Mesenchymal stem cell (in vitro differentiated cells and primary cell): ENCODE measurements around the gene SLC35A3.

ENCODE experiments used
- DNase-seq: peaks from one replicate; pipeline ENCODE4 v3.0.0-alpha.2; 2013
- H2AFZ ChIP-seq: one replicate; pipeline ENCODE4 v1.6.1; 2013; ENCODE audit warnings: low read depth, mild to moderate bottlenecking, control low read depth, inconsistent platforms, low read length, moderate library complexity
- H2AK5ac ChIP-seq: 2 replicates; pipeline ENCODE4 v1.6.1; 2013; ENCODE audit warnings: low read length, moderate library complexity, mild to moderate bottlenecking, inconsistent platforms; ENCODE audit not compliant: severe bottlenecking
- H2BK120ac ChIP-seq: one replicate; pipeline ENCODE4 v1.6.1; 2013; ENCODE audit warnings: low read depth, mild to moderate bottlenecking, inconsistent platforms, low read length, moderate library complexity
- H2BK12ac ChIP-seq, 2 experiments: one replicate each; pipeline ENCODE4 v1.6.1; 2013; ENCODE audit warnings: inconsistent platforms in 2 of 2, low read length in 2 of 2, mild to moderate bottlenecking in 2 of 2, moderate library complexity in 2 of 2, control low read depth in 1 of 2
- H2BK15ac ChIP-seq: one replicate; pipeline ENCODE4 v1.6.1; 2013; ENCODE audit warnings: mild to moderate bottlenecking, low read depth, inconsistent platforms; ENCODE audit not compliant: poor library complexity, severe bottlenecking
- H2BK5ac ChIP-seq: 2 replicates; pipeline ENCODE4 v1.6.1; 2013; ENCODE audit warnings: low read depth, mild to moderate bottlenecking, low read length, control low read depth, inconsistent platforms; ENCODE audit not compliant: poor library complexity, severe bottlenecking
- H3K14ac ChIP-seq, 2 experiments: one replicate each; pipeline ENCODE4 v1.6.1; 2013; ENCODE audit warnings: inconsistent platforms in 2 of 2, low read length in 2 of 2, control low read depth in 1 of 2, mild to moderate bottlenecking in 1 of 2, moderate library complexity in 1 of 2
- H3K18ac ChIP-seq, 2 experiments: one replicate each; pipeline ENCODE4 v1.6.1; 2013; ENCODE audit warnings: inconsistent platforms in 2 of 2, low read length in 2 of 2, control low read depth in 1 of 2, low read depth in 1 of 2, mild to moderate bottlenecking in 1 of 2
- H3K23ac ChIP-seq, 2 experiments: one replicate each; pipeline ENCODE4 v1.6.1; 2013; ENCODE audit warnings: inconsistent platforms in 2 of 2, low read length in 2 of 2, mild to moderate bottlenecking in 2 of 2, moderate library complexity in 2 of 2, control low read depth in 1 of 2
- H3K27ac ChIP-seq: 2 replicates; pipeline ENCODE4 v1.5.1; 2013; ENCODE audit warnings: mild to moderate bottlenecking, moderate library complexity, low read length, control low read depth, inconsistent platforms; ENCODE audit not compliant: poor library complexity, severe bottlenecking
- H3K27me3 ChIP-seq, 2 experiments: 2 replicates each; pipeline versions ENCODE4 v1.6.1 to v1.7.0; 2013; ENCODE audit warnings: low read length in 2 of 2, mild to moderate bottlenecking in 2 of 2, moderate library complexity in 2 of 2, control low read depth in 1 of 2, inconsistent platforms in 1 of 2; ENCODE audit not compliant: control insufficient read depth in 1 of 2, insufficient read depth in 1 of 2
- H3K36me3 ChIP-seq, 2 experiments: 2 replicates each; pipeline versions ENCODE4 v1.6.1 to v1.7.0; 2013; ENCODE audit warnings: low read length in 2 of 2, control low read depth in 1 of 2, inconsistent platforms in 1 of 2, low read depth in 1 of 2, mild to moderate bottlenecking in 1 of 2; ENCODE audit not compliant: insufficient read depth in 2 of 2, control insufficient read depth in 1 of 2
- H3K4ac ChIP-seq, 2 experiments: one replicate each; pipeline ENCODE4 v1.6.1; 2013; ENCODE audit warnings: inconsistent platforms in 2 of 2, low read length in 2 of 2, mild to moderate bottlenecking in 2 of 2, moderate library complexity in 2 of 2, control low read depth in 1 of 2, low read depth in 1 of 2
- H3K4me1 ChIP-seq: 2 replicates; pipeline ENCODE4 v1.6.1; 2013; ENCODE audit warnings: low read depth, low read length, control low read depth; ENCODE audit not compliant: control insufficient read depth, insufficient read depth
- H3K4me2 ChIP-seq: 2 replicates; pipeline ENCODE4 v1.6.1; 2013; ENCODE audit warnings: low read length, mild to moderate bottlenecking, inconsistent platforms; ENCODE audit not compliant: poor library complexity, severe bottlenecking
- H3K4me3 ChIP-seq, 2 experiments: 2 replicates each; pipeline versions ENCODE4 v1.5.1 to v1.7.0; 2013; ENCODE audit warnings: low read length in 2 of 2, mild to moderate bottlenecking in 2 of 2, control low read depth in 1 of 2, low read depth in 1 of 2; ENCODE audit not compliant: insufficient read depth in 1 of 2
- H3K79me1 ChIP-seq: replicated peaks from 2 replicates; pipeline ENCODE4 v1.6.1; 2013; ENCODE audit warnings: mild to moderate bottlenecking, control low read depth, low read length, inconsistent platforms; ENCODE audit not compliant: poor library complexity, severe bottlenecking
- H3K9ac ChIP-seq: 2 replicates; pipeline ENCODE4 v1.7.0; 2013; ENCODE audit warnings: mild to moderate bottlenecking, low read length, moderate library complexity
- H3K9me3 ChIP-seq: 2 replicates; pipeline ENCODE4 v1.7.0; 2013; ENCODE audit warnings: mild to moderate bottlenecking, low read length; ENCODE audit not compliant: control insufficient read depth
- H4K8ac ChIP-seq: one replicate; pipeline ENCODE4 v1.6.1; 2013; ENCODE audit warnings: inconsistent platforms, mild to moderate bottlenecking, low read length, moderate library complexity
- H4K91ac ChIP-seq: one replicate; pipeline ENCODE4 v1.6.1; 2013; ENCODE audit warnings: mild to moderate bottlenecking, low read length, inconsistent platforms
- WGBS: methylation state at CpG from one replicate; pipeline ENCODE4 v1.1.7; 2013; ENCODE audit warnings: mixed read lengths; 5-methylcytosine and 5-hydroxymethylcytosine counted together

SLC35A3 gene

GRCh38 chr1:99978218-99978617, 8.4 kb downstream of the SLC35A3 start:
- no peak overlapping the region for H3K4me2 ChIP-seq
- WGBS = 100% methylated on average over 1 of the region's 2 CpGs

GRCh38 chr1:99979091-99979490, 9.3 kb downstream of the SLC35A3 start:
- Histone ChIP-seq H3K14ac (no peak overlapping the region), H2BK12ac (no peak overlapping the region), H4K8ac (no peak overlapping the region), H3K4ac (no peak overlapping the region), H3K4me1 (no peaks in the 10 kb centered on the region), H3K9ac (no peak overlapping the region), H2BK15ac (no peak overlapping the region), H3K27ac (no peak overlapping the region), H3K18ac (no peak overlapping the region), H3K9me3 (no peaks in the 10 kb centered on the region), H3K36me3 (peaks cover 7 to 21% of the 10 kb centered on the region in 2 experiments), H3K27me3 (no peaks in the 10 kb centered on the region), H3K79me1 (peaks cover 17% of the 10 kb centered on the region), H4K91ac (no peak overlapping the region), H3K23ac (no peak overlapping the region), H2AK5ac (no peak overlapping the region), H2BK5ac (no peak overlapping the region), H3K4me2 (no peak overlapping the region), H2AFZ (no peak overlapping the region), H2BK120ac (no peak overlapping the region), H3K4me3 (no peak overlapping the region)
- DNase-seq = no peak

More at GRCh38 chr1:99978218-99978617, 8.4 kb downstream of the SLC35A3 start:
- peaks cover 7 to 21% of the 10 kb centered on the region in 2 experiments for H3K36me3 ChIP-seq
- no peaks in the 10 kb centered on the region for H3K27me3 ChIP-seq
- no peak overlapping the region for H3K27ac ChIP-seq
- H3K23ac ChIP-seq = no peak overlapping the region
- no peak overlapping the region for H2BK120ac ChIP-seq
- H2BK5ac ChIP-seq = no peak overlapping the region
- no peak overlapping the region for H3K18ac ChIP-seq
- H3K9me3 ChIP-seq = no peaks in the 10 kb centered on the region
- DNase-seq = no peak
- H4K91ac ChIP-seq = no peak overlapping the region
- no peak overlapping the region for H2BK15ac ChIP-seq
- H4K8ac ChIP-seq = no peak overlapping the region
- peaks cover 17% of the 10 kb centered on the region for H3K79me1 ChIP-seq
- no peak overlapping the region for H2BK12ac ChIP-seq
- no peak overlapping the region for H2AFZ ChIP-seq
- no peak overlapping the region for H3K4ac ChIP-seq
- no peaks in the 10 kb centered on the region for H3K4me1 ChIP-seq
- H3K9ac ChIP-seq = no peak overlapping the region
- H3K14ac ChIP-seq = no peak overlapping the region
- no peak overlapping the region for H2AK5ac ChIP-seq
- no peak overlapping the region for H3K4me3 ChIP-seq

- no peak overlapping the region for H3K14ac ChIP-seq
- H3K4me2 ChIP-seq = no peak overlapping the region
- H2AK5ac ChIP-seq = no peak overlapping the region
- peaks cover 7% of the 10 kb centered on the region for H3K79me1 ChIP-seq
- H3K4me3 ChIP-seq = no peak overlapping the region
- H2BK120ac ChIP-seq = no peak overlapping the region
- no peak overlapping the region for H2BK5ac ChIP-seq
- no peaks in the 10 kb centered on the region for H3K27me3 ChIP-seq
- peaks cover 0 to 7% of the 10 kb centered on the region in 2 experiments for H3K36me3 ChIP-seq
- H3K4me1 ChIP-seq = no peaks in the 10 kb centered on the region
- H2AFZ ChIP-seq = no peak overlapping the region
- peaks cover 3% of the 10 kb centered on the region for H3K9me3 ChIP-seq
- H2BK15ac ChIP-seq = no peak overlapping the region
- no peak for DNase-seq
- no peak overlapping the region for H3K9ac ChIP-seq
- no peak overlapping the region for H3K27ac ChIP-seq
- H4K91ac ChIP-seq = no peak overlapping the region
- H3K18ac ChIP-seq = no peak overlapping the region
- no peak overlapping the region for H2BK12ac ChIP-seq
- no peak overlapping the region for H3K23ac ChIP-seq
- no peak overlapping the region for H4K8ac ChIP-seq
- no peak overlapping the region for H3K4ac ChIP-seq
These were observed 11.1 kb downstream of the SLC35A3 start for GRCh38 chr1:99980928-99981327.

GRCh38 chr1:99986656-99987225, 16.9 kb downstream of the SLC35A3 start:
- H2BK12ac ChIP-seq = no peak overlapping the region
- H4K8ac ChIP-seq = no peak overlapping the region
- no peak overlapping the region for H3K14ac ChIP-seq
- H3K79me1 ChIP-seq = peaks cover 12% of the 10 kb centered on the region
- H2BK120ac ChIP-seq = no peak overlapping the region
- H2AFZ ChIP-seq = no peak overlapping the region
- H3K27ac ChIP-seq = no peak overlapping the region
- no peak overlapping the region for H4K91ac ChIP-seq
- no peaks in the 10 kb centered on the region for H3K4me1 ChIP-seq
- H2BK15ac ChIP-seq = no peak overlapping the region
- 67% methylated on average over 1 of the region's 2 CpGs for WGBS
- H3K4ac ChIP-seq = no peak overlapping the region
- no peak overlapping the region for H3K18ac ChIP-seq
- peaks cover 7% of the 10 kb centered on the region for H3K9me3 ChIP-seq
- H3K4me2 ChIP-seq = no peak overlapping the region
- peaks cover 2 to 3% of the 10 kb centered on the region in 2 experiments for H3K36me3 ChIP-seq
- H3K4me3 ChIP-seq = no peak overlapping the region
- no peak for DNase-seq
- H3K23ac ChIP-seq = no peak overlapping the region
- H2AK5ac ChIP-seq = no peak overlapping the region
- no peak overlapping the region for H3K9ac ChIP-seq
- no peaks in the 10 kb centered on the region for H3K27me3 ChIP-seq
- H2BK5ac ChIP-seq = no peak overlapping the region
